Breast epithelium (tissue), 4 donors: ENCODE measurements around the gene ELAC2. TPM values are rescaled to one million over a fixed set of nuclear protein-coding genes. Genes with fewer than 3 reads are reported as not detected.
"Not testable (repeated sequence)": the region's sequence is repeated elsewhere in the genome, so short reads cannot be mapped to it uniquely, and the experiment has no call there.

Experiments
- DNase-seq, 2 donors: peaks; one replicate each; pipeline ENCODE4 v3.0.0-alpha.2; 2019; ENCODE audit warnings: low spot score in 2 of 2
- H3K27ac ChIP-seq, 2 donors: fragments of 200-600 bp; sonication (generic) in 1 of 2; one replicate each; pipeline ENCODE4 v1.5.1; 2016 to 2019; ENCODE audit warnings: mild to moderate bottlenecking in 1 of 2
- H3K27me3 ChIP-seq, 2 donors: fragments of 200-600 bp; sonication (generic) in 1 of 2; one replicate each; pipeline versions ENCODE4 v1.5.1 to v1.6.0; 2017 to 2019; ENCODE audit warnings: control low read depth in 1 of 2, mild to moderate bottlenecking in 1 of 2
- H3K36me3 ChIP-seq: fragments of 200-600 bp; one replicate; pipeline ENCODE4 v1.5.1; 2019
- H3K4me1 ChIP-seq, 2 donors: fragments of 200-600 bp; sonication (generic); one replicate each; pipeline ENCODE4 v1.5.1; 2016 to 2019; ENCODE audit warnings: control low read depth in 1 of 2
- H3K4me3 ChIP-seq, 3 donors: fragments of 200-600 bp; sonication (generic); 1 replicate in 2 of 3; 2 replicates in 1 of 3; pipeline ENCODE4 v1.5.1; 2016 to 2019; ENCODE audit warnings: mild to moderate bottlenecking in 3 of 3, moderate library complexity in 2 of 3
- H3K9me3 ChIP-seq, 2 donors: fragments of 200-600 bp; sonication (generic) in 1 of 2; one replicate each; pipeline ENCODE4 v1.5.1; 2016 to 2019; ENCODE audit warnings: control low read depth in 1 of 2
- POLR2A ChIP-seq: fragments of 450-650 bp; IDR thresholded peaks from one replicate; pipeline ENCODE4 v1.6.1; 2016; ENCODE audit warnings: antibody characterized with exemption, mild to moderate bottlenecking, moderate library complexity
- POLR2AphosphoS5 ChIP-seq, 3 donors: sonication (generic); formaldehyde crosslinking; IDR thresholded peaks; one replicate each; pipeline ENCODE4 v1.6.1; 2017; ENCODE audit warnings: antibody characterized with exemption in 3 of 3
- intact Hi-C: fragments of 100-400 bp; cut with DNase I; formaldehyde crosslinking; loops from one replicate; pipeline ENCODE4 v1.15.1; 2023; ENCODE audit warnings: low total_unique reads
- total RNA-seq, 3 donors: library from RNA; depleted of rRNA; stranded (reverse); fragments of >200 nt; gene quantifications; one replicate each; pipeline ENCODE4 v1.1.0, GENCODE V29; 2016
- TF ChIP-seq, protein P1 (sequence below), 3 donors: fragments of 450-650 bp; IDR thresholded peaks; one replicate each; pipeline ENCODE4 v1.5.1; 2016 to 2017; ENCODE audit warnings: antibody characterized with exemption in 3 of 3, mild to moderate bottlenecking in 3 of 3, moderate library complexity in 3 of 3

Gene ELAC2
- total RNA-seq, 3 donors from 2014 or later = 67.2 to 83.0 (median 76.4) TPM

DNA sequence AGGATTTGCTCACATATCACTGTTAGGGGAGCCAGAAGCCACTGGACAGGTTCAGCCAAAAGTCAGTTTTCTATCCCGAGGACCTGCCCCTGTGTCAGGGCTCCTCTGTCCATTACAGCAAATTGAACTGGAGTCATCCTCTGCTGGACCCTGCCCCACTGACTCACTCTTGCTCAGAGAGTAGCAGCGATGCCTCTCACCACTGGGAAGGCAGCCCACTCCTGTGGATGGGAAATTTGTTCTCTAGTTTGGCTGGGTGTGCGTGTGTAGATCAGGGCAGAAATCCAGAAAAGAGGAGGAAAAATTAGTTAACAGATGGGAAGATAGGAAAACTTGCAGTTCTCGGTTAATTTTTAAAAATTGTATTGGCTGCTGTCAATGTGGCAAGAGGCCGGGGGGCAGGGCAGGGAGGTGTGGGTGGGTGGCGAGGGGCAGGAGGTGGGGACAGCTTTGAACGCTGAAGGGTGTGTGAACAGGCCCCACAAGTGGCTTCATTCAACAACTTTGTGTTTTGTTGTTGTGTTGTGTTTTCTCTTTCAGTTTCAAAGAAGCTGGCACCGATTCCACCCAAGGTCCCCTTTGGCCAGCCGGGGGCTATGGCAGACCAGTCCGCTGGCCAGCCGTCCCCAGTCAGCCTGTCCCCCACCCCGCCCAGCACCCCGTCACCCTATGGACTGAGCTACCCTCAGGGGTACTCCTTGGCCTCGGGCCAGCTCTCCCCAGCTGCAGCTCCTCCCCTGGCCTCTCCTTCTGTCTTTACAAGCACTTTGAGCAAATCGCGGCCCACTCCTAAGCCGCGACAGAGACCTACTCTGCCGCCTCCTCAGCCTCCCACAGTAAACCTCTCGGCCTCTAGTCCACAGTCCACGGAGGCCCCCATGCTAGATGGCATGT, 33.6 kb downstream of the ELAC2 start:
- TF ChIP-seq POLR2A = no peak
- peak in 1 of 3 donors; percentile 15 for TF ChIP-seq POLR2AphosphoS5 (IDR thresholded peaks at IDR 0.05)
- no peak for DNase-seq
- Histone ChIP-seq H3K9me3 (no peaks in the 10 kb centered on the region), H3K36me3 (no peaks in the 10 kb centered on the region), H3K27ac (peak overlapping the region; percentile 69 to 92), H3K27me3 (no peaks in the 10 kb centered on the region), H3K4me3 (peak overlapping the region; percentile 18 to 56 (median 28)), H3K4me1 (peaks cover 0 to 3% of the 10 kb centered on the region in 2 donors)
- intact Hi-C loops = no loop called here

DNA sequence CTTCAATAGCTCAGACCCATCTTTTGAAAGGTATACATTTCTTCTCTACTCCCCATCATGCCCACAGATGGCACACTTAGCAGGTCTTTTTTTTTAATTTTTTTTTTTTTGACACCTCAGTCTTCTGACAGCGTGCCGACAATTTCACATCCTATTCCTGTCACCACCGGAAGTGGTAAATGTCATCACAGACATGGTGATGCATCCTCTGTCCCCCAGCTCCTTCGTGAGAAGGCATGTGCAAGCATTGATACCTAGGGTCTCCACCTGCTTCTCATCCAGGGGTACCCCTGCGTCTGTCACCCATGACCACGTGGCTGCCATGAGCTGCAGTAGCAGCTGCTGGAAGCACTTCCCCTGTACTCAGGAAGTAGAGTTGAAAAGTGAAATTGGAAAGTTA, 35.6 kb downstream of the ELAC2 start:
- intact Hi-C loops = no loop called here
- Histone ChIP-seq H3K9me3 (no peaks in the 10 kb centered on the region), H3K4me1 (peaks cover 0 to 3% of the 10 kb centered on the region in 2 donors), H3K27me3 (no peaks in the 10 kb centered on the region), H3K27ac (no peak overlapping the region), H3K4me3 (no peak overlapping the region), H3K36me3 (no peaks in the 10 kb centered on the region)
- no peak for DNase-seq
- TF ChIP-seq, protein P1, sequence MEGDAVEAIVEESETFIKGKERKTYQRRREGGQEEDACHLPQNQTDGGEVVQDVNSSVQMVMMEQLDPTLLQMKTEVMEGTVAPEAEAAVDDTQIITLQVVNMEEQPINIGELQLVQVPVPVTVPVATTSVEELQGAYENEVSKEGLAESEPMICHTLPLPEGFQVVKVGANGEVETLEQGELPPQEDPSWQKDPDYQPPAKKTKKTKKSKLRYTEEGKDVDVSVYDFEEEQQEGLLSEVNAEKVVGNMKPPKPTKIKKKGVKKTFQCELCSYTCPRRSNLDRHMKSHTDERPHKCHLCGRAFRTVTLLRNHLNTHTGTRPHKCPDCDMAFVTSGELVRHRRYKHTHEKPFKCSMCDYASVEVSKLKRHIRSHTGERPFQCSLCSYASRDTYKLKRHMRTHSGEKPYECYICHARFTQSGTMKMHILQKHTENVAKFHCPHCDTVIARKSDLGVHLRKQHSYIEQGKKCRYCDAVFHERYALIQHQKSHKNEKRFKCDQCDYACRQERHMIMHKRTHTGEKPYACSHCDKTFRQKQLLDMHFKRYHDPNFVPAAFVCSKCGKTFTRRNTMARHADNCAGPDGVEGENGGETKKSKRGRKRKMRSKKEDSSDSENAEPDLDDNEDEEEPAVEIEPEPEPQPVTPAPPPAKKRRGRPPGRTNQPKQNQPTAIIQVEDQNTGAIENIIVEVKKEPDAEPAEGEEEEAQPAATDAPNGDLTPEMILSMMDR (IDR thresholded peaks at IDR 0.05) = no peak
- TF ChIP-seq POLR2AphosphoS5 (IDR thresholded peaks at IDR 0.05) (no peak), POLR2A (no peak)

DNA sequence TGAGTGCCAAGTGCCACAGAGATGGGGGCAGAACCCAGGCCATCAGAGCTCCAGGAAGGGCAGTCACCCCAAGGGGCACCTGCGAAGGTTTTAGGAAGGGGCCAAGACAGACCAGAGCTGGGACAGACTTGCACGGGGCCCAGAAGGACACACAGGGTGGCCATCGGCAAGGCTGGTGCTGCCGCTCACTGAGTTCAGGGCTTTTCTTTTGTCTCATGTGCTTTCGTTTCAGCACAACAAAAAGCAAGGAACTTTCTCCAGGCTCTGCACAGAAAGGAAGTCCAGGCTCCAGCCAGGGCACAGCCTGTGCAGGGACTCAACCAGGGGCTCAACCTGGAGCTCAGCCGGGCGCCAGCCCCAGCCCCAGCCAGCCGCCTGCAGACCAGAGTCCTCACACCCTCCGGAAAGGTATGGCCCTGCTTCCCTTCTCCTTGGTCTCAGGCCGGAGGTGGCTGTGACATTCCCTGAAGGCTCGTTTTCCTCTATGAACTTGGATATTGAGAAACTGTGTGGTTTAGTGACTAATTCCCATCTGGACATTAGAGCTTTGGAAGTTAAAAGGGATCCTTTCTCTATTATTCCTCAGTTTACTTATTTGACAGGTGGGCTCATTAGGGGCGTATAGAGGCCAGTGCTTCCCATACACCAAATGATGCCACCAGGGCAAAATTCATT, 37.9 kb downstream of the ELAC2 start:
- no peaks in the 10 kb centered on the region for H3K27me3 ChIP-seq
- no peaks in the 10 kb centered on the region for H3K9me3 ChIP-seq
- intact Hi-C loops = no loop called here
- no peak overlapping the region for H3K4me3 ChIP-seq
- no peak overlapping the region for H3K27ac ChIP-seq
- H3K36me3 ChIP-seq = no peaks in the 10 kb centered on the region
- no peak for TF ChIP-seq POLR2AphosphoS5 (IDR thresholded peaks at IDR 0.05)
- peaks cover 0 to 3% of the 10 kb centered on the region in 2 donors for H3K4me1 ChIP-seq
- DNase-seq = no peak

DNA sequence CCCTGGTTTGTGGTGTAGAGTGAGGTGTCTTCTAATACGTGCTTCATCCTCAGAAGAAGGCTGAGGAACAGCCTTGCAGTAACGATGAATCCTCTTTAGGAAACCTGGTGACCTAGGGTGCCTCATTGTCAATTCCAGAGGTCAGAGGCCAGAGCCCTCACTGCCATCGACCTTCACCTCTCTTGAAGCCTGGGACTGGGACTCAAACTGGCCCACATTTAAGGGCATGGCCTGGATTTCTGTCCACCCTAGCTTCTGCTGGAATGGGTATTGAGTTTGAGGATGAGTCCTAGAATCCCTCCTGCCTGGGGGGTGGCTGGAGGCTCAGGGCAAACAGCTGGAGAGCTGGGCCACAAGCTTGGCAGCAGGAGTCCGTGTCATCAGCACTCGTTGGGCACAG, 38.6 kb downstream of the ELAC2 start:
- DNase-seq = no peak
- Histone ChIP-seq H3K27me3 (no peaks in the 10 kb centered on the region), H3K27ac (no peak overlapping the region), H3K36me3 (no peaks in the 10 kb centered on the region), H3K9me3 (no peaks in the 10 kb centered on the region), H3K4me1 (no peaks in the 10 kb centered on the region), H3K4me3 (no peak overlapping the region)
- TF ChIP-seq POLR2A (no peak), POLR2AphosphoS5 (IDR thresholded peaks at IDR 0.05) (no peak)
- TF ChIP-seq, protein P1 (IDR thresholded peaks at IDR 0.05) = no peak
- intact Hi-C loops = no loop called here

DNA sequence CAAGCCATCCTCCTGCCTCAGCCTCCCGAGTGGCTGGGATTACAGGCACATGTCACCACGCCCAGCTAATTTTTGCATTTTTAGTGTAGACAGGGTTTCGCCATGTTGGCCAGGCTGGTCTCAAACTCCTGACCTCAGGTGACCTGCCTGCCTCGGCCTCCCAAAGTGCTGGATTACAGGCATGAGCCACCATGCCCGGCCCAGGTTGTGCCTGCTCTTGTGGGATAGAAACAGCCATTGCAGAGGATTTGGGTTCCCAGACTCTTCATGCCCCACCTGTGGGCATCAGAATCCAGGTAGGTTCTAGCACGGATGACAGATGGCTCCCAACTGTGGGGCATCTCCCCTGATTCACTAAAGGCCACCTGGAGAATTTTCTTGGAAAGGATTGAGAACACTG, 39.0 kb downstream of the ELAC2 start:
- DNase-seq, intact Hi-C loops, H3K4me3 ChIP-seq, H3K9me3 ChIP-seq, H3K27ac ChIP-seq, H3K36me3 ChIP-seq, H3K27me3 ChIP-seq, H3K4me1 ChIP-seq: not testable (repeated sequence)

DNA sequence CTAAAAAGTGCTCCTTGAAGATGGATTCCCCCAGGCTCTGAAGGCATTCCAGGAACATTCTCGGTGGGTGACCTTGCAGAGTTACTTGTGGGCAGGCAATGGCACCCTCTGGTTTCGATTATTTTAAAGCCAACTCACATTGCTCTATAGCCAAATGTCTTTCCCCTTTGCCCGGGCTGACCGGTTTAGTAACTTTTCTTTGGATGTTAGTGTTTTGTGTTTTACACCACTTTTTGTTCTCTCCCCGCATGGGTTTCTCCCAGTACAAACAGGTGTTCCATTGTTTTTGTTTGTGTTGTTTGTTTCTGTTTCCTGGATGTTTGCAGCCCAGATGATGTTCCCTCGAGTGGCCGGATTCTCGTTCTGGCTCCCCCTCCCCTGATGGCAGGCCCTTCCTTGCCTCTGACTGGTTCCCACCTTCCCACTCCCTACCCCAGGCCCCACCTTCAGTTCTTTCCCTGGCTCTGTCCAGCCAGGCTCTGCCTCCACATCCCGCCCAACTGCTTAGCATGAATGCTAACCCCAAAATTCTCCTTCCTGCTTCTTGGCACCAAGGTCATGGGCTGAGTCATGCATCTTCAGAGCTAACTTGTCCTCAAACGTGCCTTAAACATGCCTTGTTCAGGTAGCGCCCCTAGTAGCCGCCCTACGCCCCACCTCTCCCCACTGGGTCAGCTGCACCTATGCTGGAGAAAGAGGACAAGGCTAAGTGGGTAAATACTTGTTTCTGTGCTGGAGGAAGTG, 40.6 kb downstream of the ELAC2 start:
- Histone ChIP-seq H3K4me3 (no peak overlapping the region), H3K4me1 (no peaks in the 10 kb centered on the region), H3K36me3 (no peaks in the 10 kb centered on the region), H3K27me3 (no peaks in the 10 kb centered on the region), H3K27ac (no peak overlapping the region), H3K9me3 (no peaks in the 10 kb centered on the region)
- intact Hi-C loops = no loop called here
- TF ChIP-seq, protein P1 (IDR thresholded peaks at IDR 0.05) = no peak
- TF ChIP-seq POLR2AphosphoS5 (IDR thresholded peaks at IDR 0.05) = no peak
- TF ChIP-seq POLR2A = no peak
- DNase-seq = peak in 1 of 2 donors; percentile 23
